HS-5 (cell line): Measurements from ENCODE around the gene LMTK2.
A peak's percentile ranks its signal among the peaks of the same experiment; 100 is the strongest.
"Not testable (repeated sequence)": the region's sequence is repeated elsewhere in the genome, so short reads cannot be mapped to it uniquely, and the experiment has no call there.

Experiments used
- DNase-seq: peaks from one replicate; pipeline ENCODE4 v3.0.0-alpha.2; 2012; ENCODE audit warnings: low read depth

Gene LMTK2

DNA sequence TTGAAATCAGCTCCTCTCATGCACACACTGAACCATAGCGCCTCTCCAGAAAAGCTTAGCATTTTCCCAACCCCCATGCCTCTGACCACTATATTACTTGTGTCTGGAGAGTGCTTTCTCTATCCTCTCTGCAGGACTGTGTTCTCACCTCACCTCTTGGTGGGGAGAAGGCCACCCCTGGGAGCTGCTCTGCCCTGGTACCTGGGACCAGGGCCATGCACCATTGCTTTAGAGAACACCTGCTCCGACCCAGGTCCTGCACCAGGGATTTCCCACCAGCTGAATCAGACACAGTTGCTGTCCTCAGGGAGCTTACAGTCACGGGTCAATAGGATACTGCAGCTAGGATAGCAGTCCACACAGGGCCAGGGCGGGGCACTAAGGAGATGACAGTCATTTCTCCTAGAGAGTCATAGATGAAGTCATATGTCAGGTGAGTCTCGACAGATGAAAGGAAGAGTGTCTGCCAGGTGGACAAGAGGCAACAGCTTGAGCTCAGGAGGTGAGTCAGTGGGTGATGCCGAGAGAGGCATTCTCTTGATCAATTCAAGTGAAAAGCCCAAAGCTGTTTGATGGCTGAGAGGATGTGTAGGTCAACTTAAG, 619 bp upstream of the LMTK2 start:
- no peak for DNase-seq

DNA sequence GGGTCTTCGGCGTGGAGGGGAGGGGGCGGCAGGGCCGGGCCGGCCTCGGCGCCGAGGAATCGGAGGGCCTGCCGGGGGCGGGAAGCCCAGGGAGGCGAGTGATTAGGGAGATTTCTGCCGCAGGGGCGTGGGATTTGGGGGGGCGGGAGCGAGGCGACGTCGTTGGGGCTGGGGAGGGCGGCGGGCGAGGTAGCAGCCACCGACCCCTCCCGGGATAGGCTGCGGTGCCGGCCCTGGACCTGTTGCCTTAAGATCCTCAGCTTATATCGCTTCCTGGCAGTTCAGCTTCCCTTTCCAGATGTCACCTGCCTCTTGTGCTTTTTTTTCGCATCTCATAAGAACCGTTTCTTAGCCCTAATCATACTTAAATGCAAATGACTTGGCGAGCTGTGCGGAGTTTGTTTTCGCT, 655 bp downstream of the LMTK2 start:
- DNase-seq: no peak

DNA sequence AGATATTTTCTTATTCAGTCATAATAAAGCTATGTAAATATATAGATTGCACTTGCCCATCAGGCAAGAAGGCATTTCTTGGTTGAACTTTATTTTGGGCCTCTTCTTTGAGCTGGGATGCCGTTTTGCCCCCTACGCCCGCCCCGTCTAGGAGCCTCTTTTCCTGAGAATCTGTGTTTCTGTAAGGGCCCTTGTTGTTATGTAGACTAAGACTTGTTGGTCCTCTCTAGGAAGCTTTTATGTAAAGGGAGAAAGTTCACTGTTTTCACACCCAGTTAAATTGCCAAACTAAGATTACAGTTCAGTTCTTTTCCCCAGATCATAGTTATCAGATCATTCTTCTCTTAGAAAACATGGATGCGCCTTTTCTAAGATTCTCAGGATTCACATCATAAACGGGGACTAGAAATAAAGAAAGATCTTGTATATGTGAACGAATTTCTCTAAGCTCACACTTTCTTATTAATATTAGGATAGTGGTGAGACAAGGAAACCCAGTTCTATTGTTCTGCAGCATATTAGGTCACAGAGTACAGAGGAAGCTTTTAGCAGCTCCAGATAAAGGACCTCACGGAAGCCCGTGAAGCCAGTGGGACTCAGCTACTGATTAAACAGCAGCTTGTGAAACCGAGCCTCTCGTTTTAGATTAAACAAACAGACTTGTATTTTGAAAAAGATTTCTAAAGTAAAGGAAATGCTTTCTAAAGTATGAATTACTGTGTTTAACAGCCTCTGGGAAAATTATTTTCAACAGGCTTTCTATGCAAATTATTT, 3.8 kb downstream of the LMTK2 start:
- no peak for DNase-seq

DNA sequence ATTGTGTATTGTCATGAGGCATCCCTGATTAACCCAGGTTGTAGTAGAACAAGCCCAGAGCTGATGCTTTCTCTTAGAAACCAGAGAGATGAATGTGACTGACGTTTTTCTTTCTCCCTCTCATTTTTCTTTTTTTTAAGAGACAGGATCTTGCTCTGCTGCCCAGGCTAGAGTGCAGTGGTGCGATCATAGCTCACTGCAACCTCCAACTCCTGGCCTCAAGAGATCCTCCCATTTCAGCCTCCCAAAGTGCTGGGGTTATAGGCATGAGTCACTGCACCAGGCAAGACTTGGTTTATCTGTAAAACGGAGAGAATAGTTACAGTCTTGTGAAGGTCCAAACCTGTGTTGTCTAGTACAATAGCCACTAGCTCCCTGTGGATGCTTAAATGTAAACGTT, 5.4 kb downstream of the LMTK2 start:
- DNase-seq: no peak

DNA sequence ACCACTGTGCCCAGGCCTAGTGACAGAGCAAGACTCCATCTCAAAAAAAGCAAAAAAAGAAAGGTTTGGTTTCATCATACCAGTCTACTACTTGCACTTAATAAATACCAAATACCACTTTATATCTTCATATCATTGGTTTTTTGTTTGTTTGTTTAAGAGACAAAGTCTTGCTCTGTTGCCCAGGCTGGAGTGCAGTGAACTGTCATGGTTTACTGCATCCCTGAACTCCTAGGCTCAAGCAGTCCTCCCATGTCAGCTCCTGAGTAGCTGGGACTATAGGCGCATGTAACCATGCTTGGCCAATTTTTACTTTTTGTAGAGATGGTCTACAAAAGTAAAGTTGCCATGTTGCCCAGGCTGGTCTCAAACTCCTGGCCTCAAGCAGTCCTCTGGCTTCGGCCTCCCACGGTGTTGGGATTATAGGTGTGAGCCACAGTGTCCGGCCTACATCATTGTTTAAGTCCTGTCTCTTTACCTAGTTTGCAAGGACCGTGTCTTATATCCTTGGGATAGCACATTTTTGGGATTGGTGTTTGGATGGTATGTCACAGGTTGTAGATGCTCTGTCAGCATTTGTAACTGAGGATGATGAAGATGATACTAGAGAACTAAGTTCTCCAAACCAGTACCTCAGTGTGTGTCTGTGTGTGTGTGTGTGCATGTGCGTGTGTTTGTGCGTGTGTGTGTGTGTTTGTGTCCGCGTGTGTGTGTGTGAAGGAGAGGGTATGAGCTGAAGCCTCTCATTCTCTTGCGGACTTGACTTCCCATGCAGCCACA, 9.3 kb downstream of the LMTK2 start:
- no peak for DNase-seq

DNA sequence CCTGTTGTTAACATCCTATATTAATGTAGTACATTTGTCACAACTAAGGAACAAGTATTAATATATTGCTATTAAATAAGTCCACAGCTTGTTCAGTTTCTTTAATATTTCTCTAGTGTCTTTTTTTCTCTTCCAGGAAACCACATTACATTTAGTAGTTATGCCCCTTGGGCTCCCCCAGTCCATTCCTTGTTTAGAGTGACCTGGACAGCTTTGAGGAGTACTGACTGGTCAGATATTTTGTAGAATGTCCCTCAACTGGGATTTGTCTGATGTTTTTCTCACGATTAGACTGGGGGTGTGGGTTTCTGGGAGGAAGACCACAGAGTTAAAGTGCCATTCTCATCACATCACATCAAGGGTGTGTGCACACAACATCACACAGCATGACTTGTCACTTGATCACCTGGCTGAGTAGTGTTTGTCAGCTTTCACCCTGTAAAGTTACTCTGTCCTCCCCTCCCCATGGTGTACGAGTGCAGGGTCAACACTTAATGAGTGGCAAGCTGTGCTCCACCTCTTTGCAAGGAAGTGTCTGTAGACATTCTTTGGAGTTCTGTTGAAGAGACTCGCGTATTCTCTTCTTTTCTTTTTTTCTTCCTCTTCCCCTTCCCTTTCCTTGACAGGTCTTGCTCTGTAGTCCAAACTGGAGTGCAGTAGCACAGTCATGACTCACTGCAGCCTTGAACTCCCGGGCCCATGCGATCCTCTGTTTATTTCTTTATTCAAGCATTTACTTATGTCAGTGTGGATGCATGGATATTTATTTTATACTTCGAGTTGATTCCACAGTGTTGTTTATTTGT, 10.2 kb downstream of the LMTK2 start:
- no peak for DNase-seq

DNA sequence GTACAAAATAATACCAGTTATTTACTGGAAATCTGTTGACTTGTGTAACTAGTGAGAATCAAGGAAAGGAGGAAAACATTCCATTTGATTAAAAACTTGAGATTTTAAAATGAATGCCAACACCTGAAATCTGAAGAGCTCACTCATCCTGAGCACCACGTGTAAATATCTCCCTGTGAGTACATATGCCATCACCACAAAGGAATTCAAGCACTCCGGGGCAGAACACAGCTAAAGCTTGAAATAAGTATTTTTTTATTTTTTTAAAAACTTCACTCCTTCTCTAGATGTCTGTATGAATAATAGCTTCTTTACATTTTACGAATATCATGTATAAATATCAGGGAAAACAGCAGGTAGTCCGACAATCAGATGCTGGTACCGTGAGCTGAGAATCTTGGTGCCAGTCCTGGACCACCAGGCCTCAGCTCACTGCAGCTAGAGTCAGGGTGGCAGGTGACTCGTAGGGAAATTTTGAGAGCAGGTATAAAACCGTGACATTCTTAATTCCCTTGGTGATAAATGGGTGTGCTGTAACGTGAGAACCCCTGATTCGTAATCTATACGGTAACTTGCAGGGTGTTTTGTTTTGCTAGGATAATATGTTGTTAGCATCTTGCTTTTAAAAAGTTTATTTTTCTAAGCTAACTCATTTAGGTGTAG, 12.7 kb downstream of the LMTK2 start:
- DNase-seq: peak; percentile 47

DNA sequence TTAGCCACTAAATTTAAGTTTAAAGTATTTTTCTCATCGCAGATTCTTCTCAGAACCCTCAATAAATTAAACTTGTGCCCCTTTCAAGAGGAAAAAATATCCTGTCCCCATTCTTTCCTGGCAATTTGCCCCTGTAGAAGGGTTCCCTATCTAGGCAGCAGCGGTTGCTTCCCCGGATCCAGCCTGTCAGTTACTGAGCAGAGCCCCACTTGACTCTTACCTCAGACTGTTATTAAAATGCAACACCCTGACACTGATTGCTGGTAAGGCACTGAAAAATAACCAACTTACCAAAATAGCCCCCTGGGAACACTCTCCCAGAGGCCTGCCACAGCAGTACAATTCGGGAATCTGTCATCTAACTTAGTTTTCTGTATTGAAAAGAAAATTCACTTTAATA, 13.9 kb downstream of the LMTK2 start:
- no peak for DNase-seq

DNA sequence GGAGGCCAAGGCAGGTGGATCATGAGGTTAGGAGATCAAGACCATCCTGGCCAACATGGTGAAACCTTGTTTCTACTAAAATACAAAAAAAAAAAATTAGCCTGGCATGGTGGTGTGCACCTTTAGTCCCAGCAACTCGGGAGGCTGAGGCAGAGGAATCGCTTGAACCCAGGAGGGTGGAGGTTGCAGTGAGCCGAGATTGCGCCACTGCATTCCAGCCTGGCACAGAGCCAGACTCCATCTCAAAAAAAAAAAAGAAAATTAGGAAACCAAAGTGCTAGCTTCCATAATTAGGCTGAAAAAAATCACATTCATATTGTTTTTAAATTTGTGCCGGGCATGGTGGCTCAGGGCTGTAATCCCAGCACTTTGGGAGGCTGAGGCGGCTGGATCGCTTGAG, 14.7 kb downstream of the LMTK2 start:
- not testable (repeated sequence) for DNase-seq

DNA sequence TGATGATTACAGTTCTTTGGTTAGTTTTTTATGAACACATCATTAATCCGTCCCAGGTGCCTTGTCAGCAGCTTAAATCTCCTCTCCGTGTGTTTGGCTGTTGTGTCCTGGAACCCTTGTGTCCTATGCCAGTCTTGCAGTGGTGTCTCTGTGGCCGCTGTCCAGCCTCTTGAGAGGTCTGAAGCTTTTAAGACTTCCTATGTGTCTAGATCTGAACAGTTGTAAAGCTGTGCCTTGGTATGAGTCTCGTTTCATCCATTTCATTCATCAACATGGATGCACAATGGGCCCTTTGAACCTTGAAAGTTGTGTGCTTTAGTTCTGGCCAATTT, 16.7 kb downstream of the LMTK2 start:
- DNase-seq: no peak

DNA sequence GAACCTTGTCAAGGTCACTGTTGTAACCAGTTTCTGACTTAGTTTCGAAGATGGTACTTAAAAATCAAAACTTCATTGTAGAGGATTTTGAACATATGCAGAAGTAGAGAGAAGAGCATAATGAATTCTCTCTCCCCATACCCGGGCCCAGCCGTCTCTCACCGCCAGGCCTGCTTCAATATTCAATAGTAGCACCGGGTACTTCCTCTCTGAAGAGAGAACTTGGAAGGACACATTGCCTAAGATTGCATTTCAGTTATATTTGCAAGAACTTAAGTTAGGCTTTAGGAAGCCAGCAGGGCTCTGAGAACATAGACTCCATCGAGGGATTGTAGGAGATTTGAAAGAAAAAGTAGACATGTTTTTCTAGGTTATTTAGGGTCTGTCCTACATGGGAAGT, 19.1 kb downstream of the LMTK2 start:
- DNase-seq: no peak

DNA sequence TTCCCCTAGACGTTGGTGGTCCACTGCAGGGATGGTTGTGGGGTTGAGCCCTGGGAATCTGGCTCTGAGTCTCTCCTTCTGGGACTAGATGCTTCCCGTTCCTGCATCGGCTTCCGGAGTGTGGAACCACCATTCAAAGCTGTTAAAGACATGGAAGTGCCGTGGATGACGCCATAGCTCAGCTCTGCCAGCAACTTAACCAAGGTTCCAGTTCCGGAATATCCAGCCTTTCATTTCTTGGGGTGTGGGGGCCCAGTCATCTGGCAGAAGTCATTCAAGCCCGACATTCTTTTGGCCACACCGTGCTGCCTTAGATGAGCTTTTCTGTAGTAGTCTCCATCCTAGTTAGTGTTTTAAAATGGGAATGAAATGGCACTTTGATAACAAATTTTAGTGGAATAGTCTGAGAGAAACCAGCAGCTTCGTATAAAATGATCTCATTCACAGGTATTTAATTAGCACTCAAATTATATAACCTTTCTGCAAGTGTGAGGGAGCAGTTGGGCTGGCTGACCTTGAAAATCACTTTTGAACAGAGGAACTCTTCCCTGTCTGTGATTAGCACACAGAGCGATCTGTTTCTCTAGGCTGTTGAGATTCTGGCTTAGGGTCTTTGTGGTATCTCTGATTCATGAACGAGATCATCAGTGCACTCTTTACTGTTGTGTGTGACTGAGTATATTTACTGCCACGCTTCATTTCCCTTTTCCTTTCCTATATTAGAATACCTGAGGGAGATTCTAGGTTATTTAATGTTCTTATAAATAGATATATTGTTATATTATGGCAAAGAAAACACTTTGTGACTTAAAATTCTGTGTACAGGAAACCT, 19.9 kb downstream of the LMTK2 start:
- no peak for DNase-seq

DNA sequence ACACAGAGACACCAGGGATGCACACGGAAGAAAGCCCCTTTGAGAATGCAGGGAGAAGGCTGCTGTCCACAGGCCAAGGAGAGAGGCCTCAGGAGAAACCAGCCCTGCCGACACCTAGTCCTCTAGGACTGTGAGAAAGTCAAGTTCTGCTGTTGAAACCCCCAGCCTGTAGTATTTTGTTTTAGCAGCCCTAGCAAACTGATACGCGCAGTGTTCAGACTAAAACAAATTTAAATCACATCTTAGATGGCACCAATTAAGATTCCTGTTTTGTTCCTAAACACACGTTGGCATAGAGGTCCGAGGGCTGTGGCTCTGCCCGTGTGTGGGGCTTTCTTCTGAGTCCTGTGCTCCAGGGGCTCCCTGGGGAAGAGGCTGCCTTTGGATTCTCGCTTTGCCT, 21.7 kb downstream of the LMTK2 start:
- no peak for DNase-seq

DNA sequence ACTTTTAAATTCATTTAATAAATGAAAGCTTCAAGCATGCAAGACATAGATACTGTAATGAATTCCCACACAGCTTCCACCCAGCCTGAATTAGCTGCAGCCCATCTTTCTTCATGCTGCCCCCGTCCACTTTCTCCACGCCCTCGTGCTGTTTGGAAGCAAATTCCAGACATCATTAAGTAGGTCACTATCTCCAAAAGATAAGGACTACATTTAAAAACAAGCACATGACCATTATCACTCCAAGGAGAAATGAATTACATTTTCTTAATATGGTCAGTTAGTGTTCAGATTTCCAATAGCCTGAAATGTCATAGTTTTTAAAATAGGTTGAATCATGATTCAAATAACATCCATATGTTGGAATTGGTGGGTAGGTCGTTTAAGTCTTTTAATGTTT, 24.3 kb downstream of the LMTK2 start:
- no peak for DNase-seq

DNA sequence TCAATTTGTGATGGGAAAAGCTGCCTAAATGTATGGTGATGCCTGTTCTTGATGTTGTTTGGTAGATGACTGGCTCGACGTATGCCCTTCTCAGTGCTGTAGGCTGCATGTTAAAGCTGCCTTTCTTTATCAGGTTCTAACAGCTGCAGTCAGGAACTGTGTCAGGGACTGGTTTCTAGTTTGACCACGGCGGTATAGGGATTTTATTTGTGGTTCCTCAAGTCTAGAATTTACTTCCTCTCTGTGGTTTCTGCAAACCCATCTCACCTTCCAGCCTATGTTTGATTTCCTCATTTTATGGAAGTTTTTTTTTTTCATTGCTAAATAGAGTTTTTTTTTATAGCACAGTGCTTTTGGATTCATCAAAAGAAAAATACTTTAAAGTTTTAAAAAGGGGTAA, 26.5 kb downstream of the LMTK2 start:
- DNase-seq: no peak

DNA sequence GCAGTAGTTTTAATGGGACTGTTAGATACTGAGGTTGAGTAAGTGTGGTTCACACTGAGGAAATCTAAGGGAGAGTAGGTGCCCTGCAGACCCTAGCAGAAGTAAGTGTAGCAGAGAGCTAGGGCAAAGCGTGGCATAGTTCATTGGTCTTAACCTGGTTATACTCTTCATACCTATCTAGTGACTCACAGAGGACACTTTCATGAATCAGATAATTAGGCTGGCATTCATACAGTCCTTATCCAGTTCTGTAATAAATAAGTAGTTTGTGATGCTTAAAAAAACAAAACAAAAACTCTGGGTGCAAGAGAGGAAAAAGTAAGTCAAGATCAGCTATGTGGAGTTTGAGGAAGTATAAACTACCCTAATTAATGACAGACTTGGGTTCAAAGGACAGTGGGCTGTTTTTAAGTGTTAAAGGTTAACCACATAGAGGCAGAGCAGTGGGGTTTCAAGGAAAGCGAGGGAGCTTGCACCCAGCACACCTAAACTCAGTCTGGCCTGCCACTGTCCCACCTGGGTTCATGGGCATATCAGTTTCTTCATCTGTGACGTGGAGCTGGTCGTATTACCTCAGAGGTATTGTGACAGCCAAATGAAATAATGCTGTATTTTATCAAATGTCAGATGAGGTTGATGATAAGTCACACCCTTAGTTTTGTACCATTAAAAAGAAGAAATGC, 27.1 kb downstream of the LMTK2 start:
- peak; percentile 20 for DNase-seq

DNA sequence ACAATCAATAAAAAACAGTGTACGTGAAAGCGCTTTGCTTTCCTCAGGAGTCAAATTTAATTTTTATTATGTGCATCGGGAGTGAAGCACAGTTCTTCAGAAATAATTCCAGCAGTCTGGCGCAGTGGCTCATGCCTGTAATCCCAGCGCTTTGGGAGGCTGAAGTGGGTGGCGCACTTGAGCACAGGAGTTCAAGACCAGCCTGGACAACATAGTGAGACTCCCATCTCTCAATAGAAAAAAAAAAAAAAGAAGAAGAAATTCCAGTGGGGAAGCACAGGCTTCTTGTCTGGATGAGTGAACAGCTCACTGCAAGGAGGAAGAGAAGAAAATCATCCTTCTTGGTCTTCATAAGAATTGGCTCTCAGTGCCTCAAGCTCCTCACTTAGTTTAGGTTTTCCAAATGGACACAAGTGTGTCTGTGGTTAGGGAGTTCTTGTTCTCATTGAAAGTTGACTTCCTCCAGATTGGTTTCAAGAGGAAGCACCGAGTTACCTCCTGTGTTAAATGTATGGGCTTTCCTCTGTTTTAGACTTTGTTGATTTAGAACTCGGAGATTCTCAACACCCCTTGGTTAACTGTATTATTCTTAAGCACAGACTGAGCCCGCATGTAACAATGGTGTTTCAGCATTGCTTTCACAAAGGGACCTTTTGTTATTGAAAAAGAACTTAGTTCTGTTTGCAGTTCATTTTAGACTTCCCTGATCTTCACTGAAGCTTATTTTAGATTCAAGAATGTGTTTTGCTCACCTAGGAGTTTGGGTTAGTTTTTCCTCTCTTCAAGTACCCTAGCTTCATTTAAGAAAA, 28.0 kb downstream of the LMTK2 start:
- DNase-seq: no peak

DNA sequence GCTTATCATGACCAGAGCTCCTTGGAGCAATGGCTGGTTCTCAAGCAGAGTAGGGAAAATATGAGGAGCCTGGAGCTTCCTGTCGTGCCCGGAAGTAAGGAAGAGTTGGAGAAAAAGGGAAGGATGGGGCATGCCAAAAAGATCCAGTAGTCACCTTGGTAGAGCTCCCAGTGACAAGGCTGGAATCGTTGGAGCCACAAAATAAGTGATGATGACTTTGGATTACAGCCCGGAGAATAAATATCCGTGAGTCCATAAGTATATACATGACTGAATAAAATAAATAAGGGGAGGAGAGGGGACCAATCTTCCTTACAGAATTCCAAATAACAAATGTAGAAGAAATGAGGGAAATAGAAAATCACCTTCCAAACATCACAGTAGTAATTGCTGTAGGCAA, 29.3 kb downstream of the LMTK2 start:
- DNase-seq: no peak

DNA sequence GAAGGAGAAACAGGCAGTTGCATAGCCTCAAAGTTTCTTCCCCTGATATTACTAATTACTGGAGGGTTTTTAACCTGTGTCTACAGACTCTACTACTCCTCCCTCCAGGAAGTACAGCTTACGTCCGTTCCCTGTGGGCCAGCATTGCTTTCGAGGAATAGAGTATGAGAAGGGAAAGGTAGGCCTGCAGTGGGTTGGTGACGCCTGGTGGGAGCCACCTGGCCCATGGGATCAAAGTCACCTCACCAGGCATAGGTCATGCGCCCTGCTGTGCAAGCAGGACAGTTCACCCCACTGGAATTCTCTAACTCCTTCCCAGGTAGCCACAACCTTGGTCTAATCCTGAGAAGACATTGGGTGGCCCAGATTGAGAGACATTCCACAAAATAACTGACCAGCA, 29.8 kb downstream of the LMTK2 start:
- DNase-seq: no peak
